ENCODE measurements around the gene TRIM14.

TRIM14 gene

GRCh38 chr9:98109052-98109451, 10.0 kb downstream of the TRIM14 start:
- DNase-seq (ENCODE audit: low read depth): no peak
- H3K4me3 ChIP-seq (ENCODE audit: low read depth, low read length): no peak overlapping the region
- no peak for TF ChIP-seq MAX (IDR thresholded peaks at IDR 0.05; ENCODE audit: low read depth, low read length)
- TF ChIP-seq MYC (IDR thresholded peaks at IDR 0.05; ENCODE audit: low read depth, low read length): no peak
- TF ChIP-seq POLR2A (IDR thresholded peaks at IDR 0.05; ENCODE audit: extremely low read depth, insufficient read length): no peak

GRCh38 chr9:98108531-98109031, 10.4 kb downstream of the TRIM14 start:
- peak; percentile 39 for DNase-seq (ENCODE audit: low read depth)
- H3K4me3 ChIP-seq (ENCODE audit: low read depth, low read length): no peak overlapping the region
- TF ChIP-seq CTCF (IDR thresholded peaks at IDR 0.05; ENCODE audit: low read depth, low read length) (no peak), MAX (IDR thresholded peaks at IDR 0.05; ENCODE audit: low read depth, low read length) (no peak), POLR2A (IDR thresholded peaks at IDR 0.05; ENCODE audit: extremely low read depth, insufficient read length) (no peak)

- H3K4me3 ChIP-seq (ENCODE audit: low read depth, low read length): no peak overlapping the region
- TF ChIP-seq CTCF (IDR thresholded peaks at IDR 0.05; ENCODE audit: low read depth, low read length): no peak
- no peak for TF ChIP-seq MAX (IDR thresholded peaks at IDR 0.05; ENCODE audit: low read depth, low read length)
- no peak for TF ChIP-seq POLR2A (IDR thresholded peaks at IDR 0.05; ENCODE audit: extremely low read depth, insufficient read length)
- TF ChIP-seq MYC (IDR thresholded peaks at IDR 0.05; ENCODE audit: low read depth, low read length): no peak
- DNase-seq (ENCODE audit: low read depth): peak; percentile 42
These were observed 11.1 kb downstream of the TRIM14 start for GRCh38 chr9:98107926-98108325.

GRCh38 chr9:98105006-98105405, 14.0 kb downstream of the TRIM14 start:
- DNase-seq (ENCODE audit: low read depth): no peak
- no peak for TF ChIP-seq MAX (IDR thresholded peaks at IDR 0.05; ENCODE audit: low read depth, low read length)
- H3K4me3 ChIP-seq (ENCODE audit: low read depth, low read length): no peak overlapping the region

- peak overlapping the region; percentile 19 for H3K4me3 ChIP-seq (ENCODE audit: low read depth, low read length)
- DNase-seq (ENCODE audit: low read depth): peak; percentile 93
- TF ChIP-seq MAX (IDR thresholded peaks at IDR 0.05; ENCODE audit: low read depth, low read length): peak; percentile 53
- no peak for TF ChIP-seq POLR2A (IDR thresholded peaks at IDR 0.05; ENCODE audit: extremely low read depth, insufficient read length)
- TF ChIP-seq MYC (IDR thresholded peaks at IDR 0.05; ENCODE audit: low read depth, low read length): 0 out of 2 replicates have a peak, but pooled peaks have one; percentile 46
These were observed 14.6 kb downstream of the TRIM14 start for GRCh38 chr9:98104445-98104881.

- TF ChIP-seq MAX (IDR thresholded peaks at IDR 0.05; ENCODE audit: low read depth, low read length): 0 out of 2 replicates have a peak, but pooled peaks have one; percentile 30
- no peak for TF ChIP-seq POLR2A (IDR thresholded peaks at IDR 0.05; ENCODE audit: extremely low read depth, insufficient read length)
- TF ChIP-seq MYC (IDR thresholded peaks at IDR 0.05; ENCODE audit: low read depth, low read length): no peak
- no peak overlapping the region for H3K4me3 ChIP-seq (ENCODE audit: low read depth, low read length)
- DNase-seq (ENCODE audit: low read depth): peak; percentile 92
These were observed 17.2 kb downstream of the TRIM14 start for GRCh38 chr9:98101868-98102273.

- no peak for TF ChIP-seq MYC (IDR thresholded peaks at IDR 0.05; ENCODE audit: low read depth, low read length)
- no peak for TF ChIP-seq MAX (IDR thresholded peaks at IDR 0.05; ENCODE audit: low read depth, low read length)
- no peak for TF ChIP-seq CTCF (IDR thresholded peaks at IDR 0.05; ENCODE audit: low read depth, low read length)
- TF ChIP-seq POLR2A (IDR thresholded peaks at IDR 0.05; ENCODE audit: extremely low read depth, insufficient read length): no peak
- no peak overlapping the region for H3K4me3 ChIP-seq (ENCODE audit: low read depth, low read length)
- no peak for DNase-seq (ENCODE audit: low read depth)
These were observed 17.6 kb downstream of the TRIM14 start for GRCh38 chr9:98101416-98101815.
